Mesendoderm (in vitro differentiated cells): Measurements from ENCODE around the gene PABPC1L2B. TPM values are rescaled to one million over a fixed set of nuclear protein-coding genes. Genes with fewer than 3 reads are reported as not detected.
"Not testable (repeated sequence)": the region's sequence is repeated elsewhere in the genome, so short reads cannot be mapped to it uniquely, and the experiment has no call there.

ENCODE experiments used
- DNase-seq: peaks from one replicate; pipeline ENCODE4 v3.0.0; 2013
- H2AK5ac ChIP-seq: 2 replicates; pipeline ENCODE4 v1.6.1; 2013; ENCODE audit warnings: low read length, inconsistent platforms
- H2BK120ac ChIP-seq: 2 replicates; pipeline ENCODE4 v1.6.1; 2013; ENCODE audit warnings: low read depth, mild to moderate bottlenecking, low read length, moderate library complexity, mixed read lengths
- H2BK15ac ChIP-seq: replicated peaks from 2 replicates; pipeline ENCODE4 v1.6.1; 2013; ENCODE audit warnings: low read depth, mild to moderate bottlenecking, moderate library complexity
- H2BK5ac ChIP-seq: 2 replicates; pipeline ENCODE4 v1.6.1; 2013; ENCODE audit warnings: low read length, inconsistent platforms
- H3K18ac ChIP-seq: 2 replicates; pipeline ENCODE4 v1.6.1; 2013; ENCODE audit warnings: mild to moderate bottlenecking, low read length, mixed read lengths
- H3K23ac ChIP-seq: one replicate; pipeline ENCODE4 v1.6.1; 2013; ENCODE audit warnings: low read length
- H3K27ac ChIP-seq: 2 replicates; pipeline ENCODE4 v1.5.1; 2013; ENCODE audit warnings: low read depth, mild to moderate bottlenecking, inconsistent platforms, low read length, moderate library complexity
- H3K27me3 ChIP-seq: 2 replicates; pipeline ENCODE4 v1.6.1; 2013; ENCODE audit warnings: low read length, control low read depth, mild to moderate bottlenecking, inconsistent platforms; ENCODE audit not compliant: insufficient read depth, poor library complexity
- H3K36me3 ChIP-seq: 2 replicates; pipeline ENCODE4 v1.6.1; 2013; ENCODE audit warnings: low read length, inconsistent platforms; ENCODE audit not compliant: control insufficient read depth, insufficient read depth
- H3K4ac ChIP-seq: one replicate; pipeline ENCODE4 v1.6.1; 2013; ENCODE audit warnings: low read depth, mild to moderate bottlenecking, low read length, moderate library complexity
- H3K4me1 ChIP-seq: 2 replicates; pipeline ENCODE4 v1.6.1; 2013; ENCODE audit warnings: low read depth, low read length, inconsistent platforms; ENCODE audit not compliant: control insufficient read depth
- H3K4me2 ChIP-seq: 2 replicates; pipeline ENCODE4 v1.6.1; 2013; ENCODE audit warnings: low read length
- H3K4me3 ChIP-seq: 2 replicates; pipeline ENCODE4 v1.5.1; 2013; ENCODE audit warnings: mild to moderate bottlenecking, low read length
- H3K56ac ChIP-seq: one replicate; pipeline ENCODE4 v1.6.1; 2013; ENCODE audit warnings: low read length
- H3K79me1 ChIP-seq: 2 replicates; pipeline ENCODE4 v1.6.1; 2013; ENCODE audit warnings: low read length, inconsistent platforms
- H3K79me2 ChIP-seq: 2 replicates; pipeline ENCODE4 v1.6.1; 2013; ENCODE audit warnings: mild to moderate bottlenecking, low read length; ENCODE audit not compliant: control insufficient read depth, insufficient read depth
- H3K9ac ChIP-seq: 2 replicates; pipeline ENCODE4 v1.6.1; 2013; ENCODE audit warnings: low read length, inconsistent platforms
- H4K5ac ChIP-seq: one replicate; pipeline ENCODE4 v1.6.1; 2013; ENCODE audit warnings: low read length
- H4K8ac ChIP-seq: one replicate; pipeline ENCODE4 v1.6.1; 2013; ENCODE audit warnings: low read depth, mild to moderate bottlenecking, control low read depth, low read length, moderate library complexity
- WGBS: extraction: QIAGEN DNeasy Blood & Tissue Kit; methylation state at CpG from one replicate; pipeline ENCODE4 v1.1.7; 2013; ENCODE audit warnings: low lambda C conversion rate, missing lambda C conversion rate; ENCODE audit not compliant: insufficient coverage; ENCODE audit errors: extremely low coverage; 5-methylcytosine and 5-hydroxymethylcytosine counted together
- polyA plus RNA-seq, 2 experiments: library from polyadenylated mRNA; stranded (reverse); fragments of 200-250 nt; gene quantifications; one replicate each; pipeline ENCODE4 v1.2.3, GENCODE V29; 2013

PABPC1L2B gene
- polyA plus RNA-seq (2013, experiment 1 of 2), result 0.10 TPM
- polyA plus RNA-seq (2013, experiment 2 of 2), result 0.13 TPM

DNA sequence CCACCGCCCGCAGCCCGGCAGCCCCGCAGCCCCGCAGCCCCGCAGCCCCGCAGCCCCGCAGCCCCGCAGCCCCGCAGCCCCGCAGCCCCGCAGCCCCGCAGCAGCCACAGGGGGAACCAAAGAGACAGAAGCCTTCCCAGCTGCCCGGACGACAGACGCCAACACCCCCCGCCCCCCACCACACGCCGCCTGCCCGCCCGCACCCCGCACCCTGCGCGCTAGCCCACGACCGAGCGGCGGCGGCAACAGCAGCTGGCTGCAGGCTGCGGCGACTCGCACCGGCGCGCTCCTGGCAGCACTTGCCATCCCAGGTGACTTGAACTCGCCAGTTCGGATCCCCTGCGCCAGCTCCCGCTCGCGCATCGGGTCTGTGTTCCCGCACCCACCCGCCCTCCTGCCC lies at the start of gene PABPC1L2B:
Gene PABPC1L2B, plus strand, starts transcription at position 207 of the 400 bp plus-strand sequence. CDS start 704 bp downstream, outside the sequence.
- H3K27me3 ChIP-seq, H3K56ac ChIP-seq, H2BK5ac ChIP-seq, H2AK5ac ChIP-seq, H3K4me2 ChIP-seq, H2BK120ac ChIP-seq, H3K4me3 ChIP-seq, H3K9ac ChIP-seq, H3K79me2 ChIP-seq, DNase-seq, H4K5ac ChIP-seq, H3K36me3 ChIP-seq, H3K18ac ChIP-seq, H4K8ac ChIP-seq, H3K4me1 ChIP-seq, H3K23ac ChIP-seq, H2BK15ac ChIP-seq, H3K27ac ChIP-seq, H3K4ac ChIP-seq, H3K79me1 ChIP-seq: not testable (repeated sequence)
- WGBS, result no CpG with 5 or more reads among the region's 44 CpGs

DNA sequence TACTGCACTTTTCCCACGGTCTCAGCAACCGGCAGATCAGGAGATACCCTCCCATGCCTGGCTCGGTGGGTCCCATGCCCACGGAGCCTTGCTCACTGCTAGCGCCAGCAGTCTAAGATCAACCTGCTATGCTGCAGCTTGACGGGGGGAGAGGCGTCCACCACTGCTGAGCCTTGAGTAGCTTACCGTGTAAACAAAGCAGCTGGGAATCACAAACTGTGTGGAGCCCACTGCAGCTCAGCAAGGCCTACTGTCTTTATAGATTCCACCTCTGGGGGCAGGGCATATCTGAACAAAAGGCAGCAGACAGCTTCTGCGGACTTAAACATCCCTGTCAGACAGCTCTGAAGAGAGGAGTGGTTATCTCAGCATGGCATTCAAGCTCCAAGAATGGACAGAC lies 42.8 kb upstream of the PABPC1L2B start:
- not testable (repeated sequence) for H3K18ac ChIP-seq, H3K4ac ChIP-seq, H3K27ac ChIP-seq, H2BK15ac ChIP-seq, H3K4me2 ChIP-seq, H3K79me2 ChIP-seq, H4K8ac ChIP-seq, H3K4me3 ChIP-seq, H2BK120ac ChIP-seq, H3K79me1 ChIP-seq, H3K23ac ChIP-seq, H3K27me3 ChIP-seq, H3K56ac ChIP-seq, H3K9ac ChIP-seq, DNase-seq, H3K36me3 ChIP-seq, H2BK5ac ChIP-seq, H3K4me1 ChIP-seq, H2AK5ac ChIP-seq, H4K5ac ChIP-seq
- WGBS, result no CpG with 5 or more reads among the region's 9 CpGs

- H3K4me1 ChIP-seq, H3K23ac ChIP-seq, H3K4me2 ChIP-seq, H3K36me3 ChIP-seq, H3K27ac ChIP-seq, H2BK15ac ChIP-seq, H3K27me3 ChIP-seq, H3K79me2 ChIP-seq, H2BK120ac ChIP-seq, H3K79me1 ChIP-seq, DNase-seq, H3K4me3 ChIP-seq, H3K4ac ChIP-seq, H3K9ac ChIP-seq, H2AK5ac ChIP-seq, H2BK5ac ChIP-seq, H3K56ac ChIP-seq, H4K8ac ChIP-seq, H4K5ac ChIP-seq, H3K18ac ChIP-seq: not testable (repeated sequence)
- no CpG with 5 or more reads among the region's 5 CpGs for WGBS
Observed at GRCh38 chrX:72971859-72972258, 30.9 kb upstream of the PABPC1L2B start.

DNA sequence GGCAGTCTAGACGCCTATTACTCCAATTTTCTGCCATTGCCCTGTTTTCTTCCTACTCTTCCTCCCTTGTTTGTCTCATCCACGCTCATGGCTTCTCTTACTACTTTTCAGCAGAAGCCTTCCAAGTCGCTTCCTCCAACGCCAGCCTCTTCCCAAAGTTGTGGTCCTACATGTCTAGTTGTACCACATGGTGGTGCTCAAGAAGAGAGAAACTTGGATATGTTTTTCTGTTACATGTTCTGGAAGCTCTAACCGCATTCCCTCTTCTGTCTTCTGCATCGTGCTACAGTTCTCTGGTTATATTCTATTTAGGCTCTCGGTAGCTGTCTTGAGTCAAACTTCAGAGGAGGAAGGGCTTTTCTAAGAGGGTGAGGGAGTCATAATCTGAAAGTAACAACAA lies 27.9 kb upstream of the PABPC1L2B start:
- H3K4me2 ChIP-seq, H2AK5ac ChIP-seq, H3K27ac ChIP-seq, H3K79me2 ChIP-seq, H3K4me1 ChIP-seq, H3K23ac ChIP-seq, H2BK15ac ChIP-seq, H2BK120ac ChIP-seq, H3K56ac ChIP-seq, H3K9ac ChIP-seq, DNase-seq, H3K18ac ChIP-seq, H4K5ac ChIP-seq, H4K8ac ChIP-seq, H3K4ac ChIP-seq, H3K79me1 ChIP-seq, H3K4me3 ChIP-seq, H3K36me3 ChIP-seq, H3K27me3 ChIP-seq, H2BK5ac ChIP-seq: not testable (repeated sequence)
- WGBS, result no CpG with 5 or more reads among the region's 7 CpGs

DNA sequence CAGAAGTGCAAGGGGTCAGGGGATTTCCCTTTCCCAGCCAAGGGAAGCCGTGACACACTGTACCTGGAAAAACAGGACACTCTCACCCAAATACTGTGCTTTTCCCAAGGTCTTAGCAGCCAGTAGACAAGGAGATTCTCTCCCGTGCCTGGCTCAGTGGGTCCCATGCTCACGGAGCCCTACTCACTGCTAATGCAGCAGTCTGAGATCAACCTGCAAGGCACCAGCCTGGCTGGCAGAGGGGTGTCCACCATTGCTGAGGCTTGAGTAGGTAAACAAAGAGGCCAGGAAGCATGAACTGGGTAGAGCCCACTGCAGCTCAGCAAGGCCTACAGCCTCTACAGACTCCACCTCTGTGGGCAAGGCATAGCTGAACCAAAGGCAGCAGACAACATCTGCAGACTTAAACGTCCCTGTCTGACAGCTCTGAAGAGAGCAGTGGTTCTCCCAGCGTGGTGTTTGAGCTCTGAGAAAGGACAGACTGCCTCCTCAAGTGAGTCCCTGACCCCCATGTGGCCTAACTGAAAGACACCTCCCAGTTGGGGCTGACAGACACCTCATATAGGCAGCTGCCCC lies 21.8 kb upstream of the PABPC1L2B start:
- H3K27me3 ChIP-seq, H3K56ac ChIP-seq, H2BK120ac ChIP-seq, H2AK5ac ChIP-seq, H3K27ac ChIP-seq, H3K18ac ChIP-seq, H3K4me2 ChIP-seq, H3K79me1 ChIP-seq, DNase-seq, H2BK5ac ChIP-seq, H3K36me3 ChIP-seq, H3K4me3 ChIP-seq, H4K8ac ChIP-seq, H4K5ac ChIP-seq, H3K79me2 ChIP-seq, H3K4me1 ChIP-seq, H3K23ac ChIP-seq, H3K4ac ChIP-seq, H2BK15ac ChIP-seq, H3K9ac ChIP-seq: not testable (repeated sequence)
- WGBS, result no CpG with 5 or more reads among the region's 5 CpGs

DNA sequence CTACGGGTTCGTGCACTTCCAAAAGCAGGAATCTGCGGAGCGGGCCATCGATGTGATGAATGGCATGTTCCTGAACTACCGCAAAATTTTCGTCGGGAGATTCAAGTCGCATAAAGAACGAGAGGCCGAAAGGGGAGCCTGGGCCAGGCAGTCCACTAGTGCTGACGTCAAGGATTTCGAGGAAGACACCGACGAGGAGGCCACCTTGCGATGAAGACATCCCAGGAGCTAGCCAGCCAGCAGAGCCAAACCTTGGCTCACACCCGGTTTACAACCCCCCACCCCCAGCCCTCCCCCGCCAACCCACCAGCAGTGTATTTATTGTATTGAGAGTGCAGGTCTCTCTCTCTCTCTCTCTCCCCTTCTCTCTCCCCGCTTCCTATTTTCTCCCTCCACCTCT lies 1.3 kb downstream of the PABPC1L2B start:
- H3K36me3 ChIP-seq, H3K4ac ChIP-seq, H2AK5ac ChIP-seq, H3K79me2 ChIP-seq, H3K56ac ChIP-seq, H3K27ac ChIP-seq, H3K79me1 ChIP-seq, H3K4me1 ChIP-seq, DNase-seq, H2BK5ac ChIP-seq, H3K18ac ChIP-seq, H3K4me2 ChIP-seq, H3K27me3 ChIP-seq, H4K5ac ChIP-seq, H3K9ac ChIP-seq, H2BK120ac ChIP-seq, H3K23ac ChIP-seq, H3K4me3 ChIP-seq, H2BK15ac ChIP-seq, H4K8ac ChIP-seq: not testable (repeated sequence)
- WGBS, result no CpG with 5 or more reads among the region's 19 CpGs
